HG03469 (cell line): ENCODE results near the gene SV2C.
A peak's percentile ranks its signal among the peaks of the same experiment; 100 is the strongest.
"Not testable (repeated sequence)": the region's sequence is repeated elsewhere in the genome, so short reads cannot be mapped to it uniquely, and the experiment has no call there.

ENCODE experiments used
- ATAC-seq: cut with Tn5 transposase; IDR thresholded peaks from one replicate; pipeline ENCODE4 v1.9.1; 2021; ENCODE audit warnings: mild to moderate bottlenecking, moderate library complexity, moderate number of reproducible peaks; ENCODE audit not compliant: unreplicated experiment

The SV2C gene

DNA sequence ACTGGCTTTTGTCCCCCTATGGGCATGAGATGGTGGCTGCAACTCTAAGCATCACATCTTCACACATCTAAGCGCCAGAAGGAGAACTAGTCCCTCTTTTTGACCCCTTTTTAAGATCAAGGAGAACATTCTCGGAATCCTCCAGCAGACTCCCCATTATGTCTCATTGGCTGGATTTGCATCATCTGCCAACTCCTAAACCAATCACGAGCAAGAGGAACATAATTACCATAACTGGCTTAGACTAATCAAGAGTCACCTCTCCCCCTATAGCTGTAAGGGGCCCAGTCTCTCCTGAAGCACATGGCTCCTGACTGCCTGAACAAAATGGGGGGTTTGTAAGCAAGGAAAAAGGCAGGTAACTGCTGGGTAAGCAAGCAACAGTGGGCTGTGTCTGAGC lies 251.4 kb downstream of the SV2C start:
- no peak for ATAC-seq

DNA sequence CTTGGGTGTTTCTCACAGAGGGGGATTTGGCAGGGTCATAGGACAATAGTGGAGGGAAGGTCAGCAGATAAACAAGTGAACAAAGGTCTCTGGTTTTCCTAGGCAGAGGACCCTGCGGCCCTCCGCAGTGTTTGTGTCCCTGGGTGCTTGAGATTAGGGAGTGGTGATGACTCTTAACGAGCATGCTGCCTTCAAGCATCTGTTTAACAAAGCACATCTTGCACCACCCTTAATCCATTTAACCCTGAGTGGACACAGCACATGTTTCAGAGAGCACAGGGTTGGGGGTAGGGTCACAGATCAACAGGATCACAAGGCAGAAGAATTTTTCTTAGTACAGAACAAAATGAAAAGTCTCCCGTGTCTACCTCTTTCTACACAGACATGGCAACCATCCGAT lies 252.3 kb downstream of the SV2C start:
- not testable (repeated sequence) for ATAC-seq

DNA sequence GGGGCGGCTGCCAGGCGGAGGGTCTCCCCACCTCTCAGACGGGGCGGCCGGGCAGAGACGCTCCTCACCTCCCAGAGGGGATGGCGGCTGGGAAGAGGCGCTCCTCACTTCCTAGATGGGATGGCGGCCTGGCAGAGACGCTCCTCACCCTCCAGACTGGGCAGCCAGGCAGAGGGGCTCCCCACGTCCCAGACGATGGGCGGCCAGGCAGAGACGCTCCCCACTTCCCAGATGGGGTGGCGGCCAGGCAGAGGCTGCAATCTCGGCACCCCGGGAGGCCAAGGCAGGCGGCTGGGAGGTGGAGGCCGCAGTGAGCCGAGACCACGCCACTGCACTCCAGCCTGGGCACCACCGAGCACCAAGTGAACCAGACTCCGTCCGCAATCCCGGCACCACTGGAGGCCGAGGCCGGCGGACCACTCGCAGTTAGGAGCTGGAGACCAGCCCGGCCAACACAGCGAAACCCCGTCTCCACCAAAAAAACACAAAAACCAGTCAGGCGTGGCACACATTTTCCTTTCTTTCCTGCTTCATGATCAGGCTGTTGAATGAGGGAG lies 253.1 kb downstream of the SV2C start:
- ATAC-seq, result not testable (repeated sequence)

DNA sequence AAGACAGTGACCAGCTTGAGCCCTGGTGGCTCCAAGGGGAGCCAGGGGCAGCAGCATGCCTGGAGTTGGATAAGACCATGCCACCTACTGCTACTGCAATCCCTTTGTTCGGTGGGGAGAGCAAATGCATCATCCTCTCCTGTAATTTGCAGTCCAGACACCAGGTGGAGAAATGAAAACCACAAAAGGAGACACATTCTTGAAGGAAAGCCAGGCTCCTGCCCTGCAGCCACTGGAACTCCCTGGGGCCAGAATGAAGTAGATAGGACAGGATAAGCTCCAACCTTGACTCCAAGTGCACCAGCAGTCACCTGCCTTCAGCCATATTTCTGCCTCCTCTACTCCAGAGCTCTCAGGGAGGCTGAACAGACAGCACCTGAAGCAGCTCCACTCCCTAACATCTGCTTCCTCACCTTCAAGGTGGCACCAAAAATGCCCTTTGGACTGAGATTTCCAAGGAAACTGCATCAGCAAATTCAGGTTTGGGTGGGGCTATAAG lies 254.8 kb downstream of the SV2C start:
- ATAC-seq, result no peak

DNA sequence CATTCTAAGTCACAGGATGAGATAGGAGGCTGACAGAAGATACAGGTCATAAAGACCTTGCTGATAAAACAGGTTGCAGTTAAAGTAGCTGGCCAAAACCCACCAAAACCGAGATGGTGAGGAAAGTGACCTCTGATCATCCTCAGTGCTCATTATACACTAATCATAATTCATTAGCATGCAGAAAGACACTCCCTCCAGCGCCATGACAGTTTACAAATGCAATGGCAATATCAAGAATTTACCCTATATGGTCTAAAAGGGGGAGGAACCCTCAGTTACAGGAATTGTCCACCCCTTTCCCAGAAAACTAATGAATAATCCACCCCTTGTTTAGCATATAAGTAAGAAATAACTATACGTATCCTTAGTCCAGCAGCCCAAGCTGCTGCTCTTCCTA lies 256.7 kb downstream of the SV2C start:
- no peak for ATAC-seq

DNA sequence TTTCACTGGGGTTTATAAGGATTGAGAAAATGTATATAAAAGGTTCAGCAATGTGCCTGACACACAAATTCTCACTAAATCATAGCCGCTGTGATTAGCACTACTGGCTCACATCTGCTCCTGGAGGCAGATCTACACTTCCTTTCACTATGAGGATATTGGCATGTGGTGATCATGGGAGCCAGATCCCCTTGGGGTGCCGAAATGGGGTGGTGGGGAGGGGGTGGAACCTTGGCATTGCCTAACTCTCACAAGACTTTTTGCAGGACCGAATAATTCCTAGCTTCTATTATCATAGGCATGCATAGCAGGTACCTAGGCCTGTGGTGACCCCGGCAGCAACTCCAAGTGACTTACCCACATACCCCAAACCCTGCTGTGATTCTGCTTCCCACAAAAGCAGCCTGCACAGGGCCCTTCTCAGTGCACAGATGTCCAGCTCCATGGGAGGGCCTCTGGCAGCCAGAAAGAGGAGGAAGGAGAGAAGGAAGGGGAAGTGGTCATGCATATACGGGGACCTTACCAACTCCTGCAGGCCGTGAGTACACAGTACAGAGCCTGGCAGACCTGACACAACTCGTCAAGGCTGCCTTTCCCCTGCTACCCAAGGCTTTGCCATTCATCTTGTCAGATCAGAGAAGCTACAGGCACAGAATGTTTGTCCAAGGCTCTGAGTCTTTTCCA lies 258.6 kb downstream of the SV2C start:
- no peak for ATAC-seq

DNA sequence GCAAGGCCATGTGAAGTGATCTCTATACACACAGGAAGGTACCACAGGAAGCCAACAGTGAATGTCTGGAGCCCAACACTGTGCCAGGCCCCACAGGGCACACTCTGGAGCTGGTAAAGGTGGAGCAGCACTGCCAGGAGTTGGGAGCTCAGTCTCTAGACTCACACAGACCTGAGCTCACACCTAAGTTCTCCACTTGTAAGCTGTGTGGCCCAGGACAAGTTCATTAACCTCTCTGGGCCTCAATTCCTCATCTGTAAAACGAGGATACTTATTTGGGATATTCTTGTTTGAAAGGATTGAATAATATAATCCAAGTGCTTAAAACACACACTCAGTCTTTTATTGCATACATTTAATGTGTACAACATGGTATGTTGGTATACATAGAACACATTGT lies 259.3 kb downstream of the SV2C start:
- ATAC-seq, result no peak

DNA sequence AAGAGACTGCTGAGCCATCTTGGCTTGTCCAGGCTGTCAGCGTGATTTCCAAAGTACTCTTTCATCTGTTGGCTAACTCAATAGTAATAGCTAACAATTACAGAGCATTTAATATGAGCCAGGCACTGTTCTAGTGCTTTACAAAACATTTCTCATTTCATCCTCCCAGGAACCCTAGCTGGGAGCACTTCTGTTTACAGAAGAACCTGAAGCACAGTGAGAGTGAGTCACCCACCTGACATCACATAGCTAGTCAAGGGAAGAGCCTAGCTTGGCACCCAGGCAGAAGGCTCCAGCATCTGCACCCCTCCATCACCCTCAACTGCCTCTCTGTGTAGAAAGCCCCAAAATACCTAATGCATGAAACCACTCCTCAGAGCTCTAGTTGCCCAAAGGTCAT lies 262.4 kb downstream of the SV2C start:
- no peak for ATAC-seq

DNA sequence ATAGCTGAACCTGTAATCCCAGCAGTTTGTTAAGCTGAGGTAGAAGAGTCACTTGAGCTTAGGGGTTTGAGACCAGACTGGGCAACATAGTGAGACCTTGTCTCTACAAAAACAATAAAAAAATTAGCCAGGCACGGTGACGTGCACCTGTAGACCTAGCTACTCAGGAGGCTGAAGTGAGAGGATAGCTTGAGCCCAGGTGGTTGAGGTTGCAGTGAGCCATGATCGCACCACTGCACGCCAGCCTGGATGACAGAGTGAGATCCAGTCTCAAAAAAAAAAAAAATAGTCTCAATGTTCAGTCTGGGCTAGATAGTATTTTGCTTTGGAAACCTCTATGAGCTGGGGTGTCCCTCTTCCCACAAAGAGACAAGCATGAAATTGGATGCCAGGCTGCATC lies 268.0 kb downstream of the SV2C start:
- ATAC-seq, result peak; percentile 8

DNA sequence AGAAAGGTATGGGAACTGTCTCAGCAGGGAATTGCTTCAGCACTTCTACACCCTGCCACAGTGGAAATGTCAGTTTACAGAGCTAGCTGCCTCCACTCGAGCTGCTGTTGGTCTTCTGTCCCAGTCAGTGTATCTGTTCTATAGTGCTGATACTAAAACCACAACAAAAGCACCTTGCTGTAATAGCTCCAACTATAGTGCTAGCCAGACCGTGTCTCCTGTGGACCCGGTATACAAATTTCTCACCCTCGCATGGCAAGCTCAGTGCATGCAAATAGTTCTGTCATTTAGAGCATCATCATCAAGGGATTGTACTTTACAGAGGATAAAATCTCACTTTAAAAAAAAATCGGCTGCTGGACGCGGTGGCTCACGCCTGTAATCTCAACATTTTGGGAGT lies 268.4 kb downstream of the SV2C start:
- peak; percentile 99 for ATAC-seq

DNA sequence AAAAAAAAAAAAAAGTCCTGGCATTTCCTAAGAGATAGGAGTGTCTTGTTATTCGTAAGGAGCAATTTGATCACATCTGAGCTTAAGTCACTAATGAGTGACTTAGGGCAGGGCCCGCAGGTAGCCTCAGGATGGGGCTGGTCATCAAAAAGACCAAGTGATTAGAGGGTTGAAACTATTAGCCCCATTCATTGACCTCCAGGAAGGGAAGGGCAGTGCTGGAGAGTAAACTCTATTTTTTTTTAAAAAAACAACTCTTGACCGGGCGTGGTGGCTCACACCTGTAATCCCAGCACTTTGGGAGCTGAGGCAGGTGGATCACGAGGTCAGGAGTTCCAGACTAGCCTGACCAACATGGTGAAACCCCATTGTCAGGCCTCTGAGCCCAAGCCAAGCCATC lies 273.7 kb downstream of the SV2C start:
- no peak for ATAC-seq

DNA sequence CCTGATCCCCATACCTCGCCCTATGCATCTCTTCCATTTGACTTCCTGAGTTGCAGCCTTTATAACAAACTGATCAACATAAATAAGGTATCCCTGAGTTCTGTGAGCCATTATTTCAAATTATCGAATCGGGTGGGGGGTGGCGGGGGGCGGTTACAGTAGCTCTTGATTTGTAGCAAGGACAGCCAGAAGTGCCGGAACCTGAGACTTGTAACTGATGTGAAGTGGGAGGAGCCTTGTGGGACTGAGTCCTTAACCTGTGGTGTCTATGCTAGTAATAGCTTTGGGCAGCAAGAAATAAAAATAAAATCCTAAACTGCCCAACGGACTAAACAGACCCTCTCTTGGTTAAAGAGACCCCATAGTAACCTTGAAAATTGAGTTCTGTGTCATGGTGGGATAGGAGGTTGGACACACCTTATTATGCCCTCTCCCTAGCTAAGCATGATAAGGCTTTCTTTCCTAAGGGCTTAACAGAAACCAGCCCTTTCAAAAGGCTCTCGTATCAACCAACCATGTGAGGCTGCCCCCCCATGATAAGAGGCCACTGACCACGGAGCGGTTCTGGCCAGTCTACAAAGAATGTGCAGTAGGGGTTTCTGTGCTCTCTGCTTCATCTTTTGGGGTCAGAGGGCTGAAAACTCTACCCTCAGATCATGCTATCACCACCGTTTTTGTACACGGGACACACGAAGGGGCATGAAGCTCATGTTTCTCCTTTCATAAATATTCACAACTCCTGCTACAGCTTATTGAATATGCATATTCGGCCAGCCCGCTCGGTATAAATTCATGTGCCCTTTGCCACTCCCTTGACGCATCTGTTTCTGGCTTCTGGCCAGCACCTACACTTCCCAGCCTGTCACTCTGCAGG lies 280.4 kb downstream of the SV2C start:
- no peak for ATAC-seq

DNA sequence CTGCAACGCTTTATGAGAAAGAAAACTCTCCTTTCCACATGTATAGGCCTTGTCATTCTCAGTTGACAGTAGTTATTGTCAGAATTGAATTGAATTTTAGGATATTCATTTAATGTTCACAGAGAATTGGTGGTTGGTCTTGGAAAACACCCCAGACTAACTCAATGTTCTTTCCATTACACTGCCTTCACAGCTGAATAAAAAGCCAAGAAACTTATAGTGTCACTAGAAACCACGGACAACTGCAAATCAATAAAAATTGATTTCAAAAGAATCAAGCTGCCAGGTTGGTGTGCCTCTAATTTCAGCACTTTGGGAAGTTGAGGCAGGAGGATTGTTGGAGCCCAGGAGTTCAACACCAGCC lies 281.0 kb downstream of the SV2C start:
- ATAC-seq, result no peak

DNA sequence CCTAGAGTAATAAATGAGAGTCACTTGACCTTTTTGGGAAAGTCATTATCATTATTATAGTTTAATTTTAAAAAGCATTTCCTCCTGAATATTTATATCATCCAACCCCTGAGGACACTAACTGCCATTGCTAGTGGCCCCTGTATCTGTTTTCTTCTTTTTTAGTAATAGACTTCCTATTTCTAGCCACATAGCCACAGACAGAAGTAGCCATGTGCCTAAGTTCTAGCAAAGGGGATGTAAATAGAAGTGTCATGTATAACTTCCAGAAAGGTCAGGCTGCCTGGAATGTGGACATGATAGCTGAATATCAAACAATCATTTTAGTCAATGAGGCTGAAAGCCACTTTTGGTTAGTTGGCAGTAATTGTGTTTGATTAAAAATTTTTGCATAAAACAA lies 282.4 kb downstream of the SV2C start:
- no peak for ATAC-seq

DNA sequence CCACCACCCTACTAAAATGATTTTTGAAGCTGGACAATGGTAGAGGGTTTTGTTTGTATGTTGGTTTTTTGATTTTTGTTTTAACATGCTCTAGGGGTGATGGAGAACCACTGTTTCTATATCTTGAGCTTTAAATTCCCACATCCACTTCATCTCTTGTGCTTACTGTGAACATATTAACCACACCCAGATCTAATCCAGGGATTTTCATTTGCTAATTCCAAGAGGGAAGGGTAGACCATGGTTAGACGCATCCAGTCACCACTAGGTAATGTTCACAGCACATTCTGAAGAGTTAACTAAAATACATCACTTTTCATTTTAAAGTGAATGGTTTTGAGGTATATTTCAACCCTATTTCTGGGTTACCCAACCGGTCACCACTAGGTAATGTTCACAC lies 283.4 kb downstream of the SV2C start:
- ATAC-seq, result no peak

DNA sequence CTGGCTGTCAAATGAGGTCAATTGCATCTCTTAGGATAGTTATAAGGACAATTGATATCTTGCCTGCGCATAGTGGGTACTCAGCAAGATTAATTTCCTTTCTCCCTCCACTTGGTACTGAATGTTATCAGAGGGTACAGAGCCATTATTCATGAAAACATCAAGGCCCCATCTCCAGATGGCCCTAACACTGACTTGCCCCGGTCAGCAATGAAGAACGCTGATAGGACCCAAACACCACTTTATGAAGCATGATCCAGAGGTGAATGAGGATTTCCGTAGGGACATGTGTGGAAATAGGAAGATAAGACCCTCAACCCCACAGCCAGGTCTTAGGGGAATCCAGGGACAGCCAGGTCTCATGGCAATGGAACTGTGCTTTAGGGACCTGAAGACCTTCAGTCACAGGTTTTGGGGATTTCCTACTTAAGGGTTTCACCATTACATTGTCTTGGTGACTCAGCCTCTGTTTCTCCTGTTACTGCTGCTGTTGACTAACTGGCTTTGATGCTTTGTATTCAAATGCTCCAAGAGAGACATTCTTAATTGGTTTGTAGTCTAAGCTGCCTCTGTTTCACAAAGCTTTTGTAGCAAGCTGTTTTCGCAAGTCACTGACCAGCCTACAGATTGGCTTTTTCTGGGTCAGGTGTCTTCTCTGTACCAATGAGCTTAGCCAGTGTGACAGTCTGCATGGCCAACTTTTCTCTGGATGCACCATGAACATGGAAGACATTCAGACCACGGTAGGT lies 284.6 kb downstream of the SV2C start:
- ATAC-seq, result peak; percentile 50

DNA sequence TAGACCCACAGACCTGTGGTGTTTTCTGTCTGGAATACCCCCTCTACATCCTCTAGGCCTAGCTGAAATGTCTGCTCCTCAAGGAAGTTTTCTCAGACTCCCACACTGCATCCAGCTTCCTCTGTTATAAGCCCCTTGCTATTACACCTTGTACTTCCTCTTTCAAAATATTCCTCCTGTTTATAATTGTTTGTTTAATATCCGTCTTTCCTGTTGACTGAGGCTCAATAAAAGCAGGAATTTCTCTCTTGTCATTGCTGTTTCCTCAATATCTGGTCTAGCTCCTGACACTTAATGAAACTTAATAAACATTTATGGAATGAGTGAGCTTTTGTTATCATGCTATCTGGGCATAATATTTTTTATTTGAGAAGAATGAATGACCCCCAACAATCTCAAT lies 285.8 kb downstream of the SV2C start:
- no peak for ATAC-seq

DNA sequence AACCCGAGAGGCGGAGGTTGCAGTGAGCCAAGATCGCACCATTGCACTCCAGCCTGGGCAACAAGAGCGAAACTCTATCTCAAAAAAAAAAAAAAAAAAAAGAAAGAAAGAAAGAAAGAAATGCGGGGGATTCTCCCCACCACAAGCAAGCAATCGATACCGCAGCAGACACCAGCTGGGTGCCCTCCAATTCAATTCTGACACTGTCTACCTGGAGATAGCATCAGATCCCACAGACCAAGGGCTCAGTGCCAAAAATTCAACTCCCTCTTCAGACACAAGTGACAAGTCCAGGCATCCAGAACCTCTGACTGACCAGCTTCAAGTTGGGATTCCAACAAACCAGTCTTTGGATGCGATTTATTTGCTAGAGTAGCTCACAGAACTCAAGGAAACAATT lies 286.5 kb downstream of the SV2C start:
- ATAC-seq, result not testable (repeated sequence)

DNA sequence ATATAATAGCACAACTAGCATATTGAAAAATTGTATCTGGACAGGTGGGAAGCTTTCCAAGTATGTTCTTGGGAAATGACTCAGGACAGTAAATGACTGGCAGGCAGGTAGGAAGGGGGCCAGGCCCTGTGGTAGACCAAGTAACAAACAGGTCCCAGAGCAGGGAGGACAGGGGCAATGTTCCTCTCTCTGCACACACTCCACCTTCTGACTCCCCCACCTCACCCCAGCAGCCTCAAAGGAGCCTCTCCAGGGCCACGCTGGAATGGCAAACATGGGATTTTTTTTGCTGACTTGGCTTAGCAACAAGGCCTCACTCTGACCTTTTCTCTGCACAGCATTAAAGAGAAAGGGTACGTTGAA lies 288.8 kb downstream of the SV2C start:
- ATAC-seq, result no peak

DNA sequence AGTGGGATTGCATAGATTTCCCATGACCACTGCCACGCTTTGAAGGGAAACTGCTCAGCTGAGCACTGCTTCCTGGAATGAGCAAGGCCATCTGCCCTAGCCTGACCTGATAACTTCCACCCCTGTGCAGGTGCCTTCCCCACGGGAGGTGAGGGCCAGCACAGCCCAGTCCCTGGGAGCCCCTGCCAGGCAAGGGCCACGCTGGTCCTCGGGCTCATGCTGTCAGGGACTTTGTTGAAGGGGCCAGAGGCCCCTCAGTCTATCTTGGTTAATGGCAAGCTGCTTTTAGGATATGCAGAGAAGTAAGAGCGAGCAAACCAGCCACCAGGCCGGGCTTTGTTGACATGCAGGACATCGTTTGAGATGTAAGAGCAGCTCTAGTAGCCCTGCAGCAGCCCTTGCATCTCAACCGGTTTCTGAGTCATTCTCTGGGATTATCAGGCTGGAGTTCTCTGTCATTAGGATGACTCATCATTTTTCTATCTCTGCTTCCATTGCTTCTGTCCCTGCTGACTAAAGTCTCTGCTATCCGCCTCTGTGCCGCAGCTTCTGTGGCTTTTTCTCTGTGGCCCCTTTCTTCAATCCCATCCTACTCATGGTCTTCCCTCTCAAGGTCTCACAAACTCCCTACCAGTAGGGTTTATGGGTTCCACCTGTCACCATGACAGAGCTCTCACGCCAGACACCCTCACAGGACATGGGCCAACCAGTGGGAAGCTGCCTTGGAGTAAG lies 289.3 kb downstream of the SV2C start:
- ATAC-seq, result no peak
